Uterus (tissue), 2 donors: ENCODE results near the gene ADD1.

Experiments used
- CTCF ChIP-seq, 4 experiments: fragments of 200-600 bp in 2 of 4; fragments of 450-650 bp in 2 of 4; sonication (generic) in 2 of 4; IDR thresholded peaks; one replicate each; pipeline ENCODE4 v1.5.1; 2016 to 2019; ENCODE audit warnings: antibody characterized with exemption in 4 of 4, mild to moderate bottlenecking in 2 of 4, moderate library complexity in 1 of 4
- POLR2A ChIP-seq, 2 donors: fragments of 450-650 bp; IDR thresholded peaks; one replicate each; pipeline ENCODE4 v1.6.1; 2016; ENCODE audit warnings: antibody characterized with exemption in 2 of 2, mild to moderate bottlenecking in 1 of 2, moderate library complexity in 1 of 2

DNA sequence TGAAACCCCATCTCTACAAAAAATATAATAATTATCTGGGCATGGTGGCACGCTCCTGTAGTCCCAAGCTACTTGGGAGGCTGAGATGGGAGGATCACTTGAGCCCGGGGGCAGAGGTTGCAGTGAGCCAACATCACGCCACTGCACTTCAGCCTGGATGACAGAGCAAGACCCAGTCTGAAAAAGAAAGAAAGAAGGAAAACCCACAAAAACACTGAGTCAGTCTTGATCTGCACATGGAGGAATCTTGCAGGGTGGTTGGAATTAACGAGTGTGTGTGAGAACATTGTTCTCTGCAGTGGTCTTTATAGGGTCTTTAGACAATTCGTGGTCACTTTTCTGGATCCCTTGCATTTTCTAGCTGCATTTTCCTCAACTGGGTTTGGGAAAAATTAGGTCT is 23.2 kb downstream of the ADD1 start:
- no peak for TF ChIP-seq CTCF (IDR thresholded peaks at IDR 0.05)
- no peak for TF ChIP-seq POLR2A (IDR thresholded peaks at IDR 0.05)
